ENCODE measurements around the gene GPR171. TPM values are rescaled to one million over a fixed set of nuclear protein-coding genes. Genes with fewer than 3 reads are reported as not detected.

GPR171 gene
- total RNA-seq, 1 donor from 2014 or later, result 1.3 TPM

DNA sequence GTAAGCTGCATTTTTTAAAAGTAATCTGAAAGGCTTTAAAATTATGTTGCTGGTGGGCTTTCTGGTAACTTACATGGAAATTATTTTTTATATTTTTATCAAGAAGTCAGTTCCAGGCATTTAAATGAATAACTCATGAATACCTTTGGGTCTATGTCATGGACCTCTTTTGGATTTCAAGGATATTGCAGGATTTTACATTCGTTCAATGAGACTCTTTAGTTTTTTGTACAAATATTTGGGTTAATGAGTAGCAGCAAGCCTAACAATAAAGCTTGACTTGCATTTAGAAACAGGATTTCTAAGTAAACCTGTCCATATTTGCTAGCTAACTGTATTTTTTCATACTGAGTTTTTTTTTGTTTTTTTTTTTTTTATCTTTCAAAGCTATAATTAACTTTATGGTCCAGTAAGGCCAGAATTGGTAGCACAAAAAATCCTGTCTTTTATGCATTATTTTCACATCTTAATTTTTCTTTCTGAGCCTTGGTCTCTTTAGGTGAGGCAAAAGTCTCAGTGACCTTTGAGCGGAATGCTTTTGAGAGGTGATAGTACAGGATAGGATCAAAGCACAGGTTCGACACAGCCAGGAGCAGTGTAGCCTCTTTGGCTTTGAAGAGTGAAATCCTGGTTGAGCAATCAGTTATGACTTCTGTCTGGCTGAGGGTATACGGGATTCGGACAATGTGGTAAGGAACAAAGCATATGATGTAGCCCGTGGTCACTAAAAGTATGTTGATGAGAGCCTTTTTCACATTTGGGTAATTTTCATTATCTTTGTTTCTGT lies 4.8 kb downstream of the GPR171 start:
- Histone ChIP-seq H3K36me3 (no peaks in the 10 kb centered on the region), H3K27ac (no peak overlapping the region), H3K9me3 (no peaks in the 10 kb centered on the region), H3K4me1 (no peaks in the 10 kb centered on the region), H3K4me3 (no peak overlapping the region), H3K27me3 (ENCODE audit: low read depth) (no peaks in the 10 kb centered on the region)
- intact Hi-C loops (cut with DNase I), result no loop called here
- TF ChIP-seq, protein P1, sequence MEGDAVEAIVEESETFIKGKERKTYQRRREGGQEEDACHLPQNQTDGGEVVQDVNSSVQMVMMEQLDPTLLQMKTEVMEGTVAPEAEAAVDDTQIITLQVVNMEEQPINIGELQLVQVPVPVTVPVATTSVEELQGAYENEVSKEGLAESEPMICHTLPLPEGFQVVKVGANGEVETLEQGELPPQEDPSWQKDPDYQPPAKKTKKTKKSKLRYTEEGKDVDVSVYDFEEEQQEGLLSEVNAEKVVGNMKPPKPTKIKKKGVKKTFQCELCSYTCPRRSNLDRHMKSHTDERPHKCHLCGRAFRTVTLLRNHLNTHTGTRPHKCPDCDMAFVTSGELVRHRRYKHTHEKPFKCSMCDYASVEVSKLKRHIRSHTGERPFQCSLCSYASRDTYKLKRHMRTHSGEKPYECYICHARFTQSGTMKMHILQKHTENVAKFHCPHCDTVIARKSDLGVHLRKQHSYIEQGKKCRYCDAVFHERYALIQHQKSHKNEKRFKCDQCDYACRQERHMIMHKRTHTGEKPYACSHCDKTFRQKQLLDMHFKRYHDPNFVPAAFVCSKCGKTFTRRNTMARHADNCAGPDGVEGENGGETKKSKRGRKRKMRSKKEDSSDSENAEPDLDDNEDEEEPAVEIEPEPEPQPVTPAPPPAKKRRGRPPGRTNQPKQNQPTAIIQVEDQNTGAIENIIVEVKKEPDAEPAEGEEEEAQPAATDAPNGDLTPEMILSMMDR (IDR thresholded peaks at IDR 0.05), result no peak
- DNase-seq, result no peak
- ATAC-seq, result peak in 1 of 2 donors; percentile 67

DNA sequence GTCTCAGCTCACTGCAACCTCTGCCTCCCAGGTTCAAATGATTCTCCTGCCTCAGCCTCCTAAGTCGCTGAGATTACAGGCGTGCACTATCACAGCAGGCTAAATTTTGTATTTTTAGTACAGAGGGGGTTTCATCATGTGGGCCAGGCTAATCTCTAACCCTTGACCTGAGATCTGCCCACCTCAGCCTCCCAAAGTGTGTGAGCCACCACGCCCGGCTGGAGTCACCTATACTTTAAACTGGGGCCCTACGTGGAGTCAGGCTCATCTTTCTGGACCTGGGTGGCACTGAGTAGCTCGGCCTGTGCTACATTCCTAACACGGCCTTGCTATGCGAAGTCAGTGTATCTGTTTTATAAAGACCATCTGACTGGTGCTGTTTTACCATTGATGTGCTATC lies 5.8 kb downstream of the GPR171 start:
- ATAC-seq, result no peak
- Histone ChIP-seq H3K4me3 (no peak overlapping the region), H3K36me3 (no peaks in the 10 kb centered on the region), H3K9me3 (no peaks in the 10 kb centered on the region), H3K27me3 (ENCODE audit: low read depth) (no peaks in the 10 kb centered on the region), H3K4me1 (no peaks in the 10 kb centered on the region), H3K27ac (no peak overlapping the region)
- TF ChIP-seq, protein P1 (IDR thresholded peaks at IDR 0.05), result no peak
- DNase-seq, result no peak
- intact Hi-C loops (cut with DNase I), result no loop called here

DNA sequence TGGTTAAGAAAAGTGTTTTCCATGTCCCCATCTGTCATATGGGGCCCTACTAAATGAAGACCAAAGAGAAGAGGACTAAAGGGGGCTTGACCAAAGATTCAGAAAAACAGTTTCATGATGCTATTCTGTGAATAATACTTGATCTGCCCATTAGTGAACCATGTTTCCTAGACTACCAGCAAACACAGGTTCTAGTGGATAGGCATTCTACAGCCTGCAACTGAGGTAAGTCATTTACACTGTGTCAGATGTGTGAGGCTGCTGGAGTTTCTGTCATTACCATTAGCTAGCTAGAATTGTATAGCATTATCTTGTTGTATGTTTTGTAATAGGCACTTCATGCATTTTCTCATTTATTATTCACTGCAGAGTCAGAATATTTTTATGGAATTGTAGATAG lies 6.6 kb downstream of the GPR171 start:
- intact Hi-C loops (cut with DNase I), result no loop called here
- no peak overlapping the region for H3K4me3 ChIP-seq
- H3K4me1 ChIP-seq, result no peaks in the 10 kb centered on the region
- TF ChIP-seq, protein P1 (IDR thresholded peaks at IDR 0.05), result no peak
- no peaks in the 10 kb centered on the region for H3K36me3 ChIP-seq
- no peaks in the 10 kb centered on the region for H3K9me3 ChIP-seq
- ATAC-seq (no peak), DNase-seq (no peak)
- H3K27me3 ChIP-seq (ENCODE audit: low read depth), result no peaks in the 10 kb centered on the region
- H3K27ac ChIP-seq, result no peak overlapping the region

DNA sequence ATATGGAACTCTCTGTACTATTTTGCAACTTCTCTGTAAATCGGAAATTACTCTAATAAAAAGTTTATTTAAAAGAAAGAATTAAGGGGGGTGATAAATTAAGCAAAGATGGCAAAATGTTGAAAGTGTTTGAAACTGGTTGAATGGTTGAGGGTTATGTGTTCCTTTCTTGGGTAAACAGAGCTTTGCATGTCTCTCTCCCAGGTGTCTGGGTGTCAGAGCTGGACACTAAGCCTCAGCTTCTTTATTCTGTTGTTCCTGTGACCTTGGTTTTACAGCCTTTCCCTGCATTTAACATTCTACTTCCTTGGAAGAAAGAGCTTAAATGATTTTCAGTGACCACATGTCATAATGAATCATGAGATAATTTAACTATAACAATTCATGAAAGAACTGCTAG lies 7.2 kb downstream of the GPR171 start:
- Histone ChIP-seq H3K27me3 (ENCODE audit: low read depth) (no peaks in the 10 kb centered on the region), H3K36me3 (no peaks in the 10 kb centered on the region), H3K27ac (no peak overlapping the region), H3K4me1 (no peaks in the 10 kb centered on the region), H3K4me3 (no peak overlapping the region), H3K9me3 (no peaks in the 10 kb centered on the region)
- DNase-seq, result no peak
- TF ChIP-seq, protein P1 (IDR thresholded peaks at IDR 0.05), result no peak
- no peak for ATAC-seq
- intact Hi-C loops (cut with DNase I), result no loop called here

DNA sequence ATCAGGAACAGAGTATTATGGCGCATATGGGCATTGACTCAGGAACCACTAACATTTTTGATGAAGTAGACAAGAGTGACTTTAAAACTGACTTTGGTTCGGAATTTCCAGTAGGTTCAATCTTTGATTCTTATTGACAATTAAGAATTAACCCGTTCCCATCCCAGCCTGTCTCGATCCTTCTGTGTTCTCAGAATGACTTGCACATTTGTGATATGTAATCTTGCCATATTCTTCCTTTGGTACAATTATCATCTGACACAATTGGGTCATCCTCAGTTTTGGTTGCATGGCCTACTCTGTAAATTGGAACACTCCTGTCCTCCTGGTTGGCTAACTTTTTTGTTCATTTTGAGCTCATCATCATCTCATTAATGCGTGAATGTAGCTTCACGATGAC lies 10.5 kb downstream of the GPR171 start:
- ATAC-seq (no peak), DNase-seq (no peak)
- intact Hi-C loops (cut with DNase I), result no loop called here
- Histone ChIP-seq H3K27ac (no peak overlapping the region), H3K9me3 (no peaks in the 10 kb centered on the region), H3K36me3 (no peaks in the 10 kb centered on the region), H3K4me1 (no peaks in the 10 kb centered on the region), H3K4me3 (no peak overlapping the region), H3K27me3 (ENCODE audit: low read depth) (no peaks in the 10 kb centered on the region)
- TF ChIP-seq, protein P1 (IDR thresholded peaks at IDR 0.05), result no peak

Measured in lower lobe of right lung (tissue), 2 donors.